B cell (primary cell): ENCODE results near the gene ETS1.

Experiments
- EZH2 ChIP-seq: IDR thresholded peaks from 2 replicates; pipeline ENCODE4 v1.6.1; 2012; ENCODE audit warnings: borderline replicate concordance, low read depth, mild to moderate bottlenecking, moderate library complexity, low read length; ENCODE audit not compliant: insufficient read depth, poor library complexity, severe bottlenecking
- TF ChIP-seq, protein P1 (sequence below): fragments of 200-600 bp; IDR thresholded peaks from one replicate; pipeline ENCODE4 v1.8.0; 2022; ENCODE audit warnings: antibody characterized with exemption, mild to moderate bottlenecking

DNA sequence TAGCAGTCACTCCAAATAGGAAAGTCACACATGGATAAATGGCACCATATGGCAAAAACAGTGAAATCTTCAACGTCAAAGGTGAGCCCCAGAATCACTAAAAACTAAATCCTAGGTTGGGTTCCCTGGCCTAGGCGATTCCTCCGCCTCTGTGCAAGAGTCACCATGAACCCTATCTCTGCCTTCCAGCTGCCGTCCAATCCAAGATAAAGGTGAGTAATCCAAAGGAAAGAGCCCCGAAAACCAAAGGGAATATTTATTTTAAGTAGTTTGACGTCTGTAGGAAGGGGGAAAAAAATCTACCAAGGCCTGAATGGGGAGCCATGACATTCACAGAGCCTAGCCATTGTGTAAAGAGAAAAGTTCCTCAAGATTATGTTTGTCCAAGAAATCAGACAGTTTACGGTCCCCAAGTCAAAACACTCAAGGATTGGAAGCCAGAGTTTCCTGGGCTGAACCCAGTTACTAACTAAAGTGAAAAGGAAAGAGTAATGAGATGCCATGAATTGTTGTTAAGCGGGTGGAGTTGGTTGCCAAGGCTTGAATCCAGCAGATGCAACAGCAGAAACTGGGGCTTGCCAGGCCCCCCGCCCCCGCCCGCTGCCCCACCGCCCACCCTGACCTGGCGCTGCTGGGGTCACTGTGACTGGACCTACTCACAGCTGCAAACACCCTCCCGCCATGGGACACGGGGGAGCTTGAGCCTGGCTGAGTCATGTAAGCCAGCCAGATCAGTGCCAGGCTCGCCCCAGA, 39.7 kb upstream of the ETS1 start:
- TF ChIP-seq, protein P1, sequence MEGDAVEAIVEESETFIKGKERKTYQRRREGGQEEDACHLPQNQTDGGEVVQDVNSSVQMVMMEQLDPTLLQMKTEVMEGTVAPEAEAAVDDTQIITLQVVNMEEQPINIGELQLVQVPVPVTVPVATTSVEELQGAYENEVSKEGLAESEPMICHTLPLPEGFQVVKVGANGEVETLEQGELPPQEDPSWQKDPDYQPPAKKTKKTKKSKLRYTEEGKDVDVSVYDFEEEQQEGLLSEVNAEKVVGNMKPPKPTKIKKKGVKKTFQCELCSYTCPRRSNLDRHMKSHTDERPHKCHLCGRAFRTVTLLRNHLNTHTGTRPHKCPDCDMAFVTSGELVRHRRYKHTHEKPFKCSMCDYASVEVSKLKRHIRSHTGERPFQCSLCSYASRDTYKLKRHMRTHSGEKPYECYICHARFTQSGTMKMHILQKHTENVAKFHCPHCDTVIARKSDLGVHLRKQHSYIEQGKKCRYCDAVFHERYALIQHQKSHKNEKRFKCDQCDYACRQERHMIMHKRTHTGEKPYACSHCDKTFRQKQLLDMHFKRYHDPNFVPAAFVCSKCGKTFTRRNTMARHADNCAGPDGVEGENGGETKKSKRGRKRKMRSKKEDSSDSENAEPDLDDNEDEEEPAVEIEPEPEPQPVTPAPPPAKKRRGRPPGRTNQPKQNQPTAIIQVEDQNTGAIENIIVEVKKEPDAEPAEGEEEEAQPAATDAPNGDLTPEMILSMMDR = no peak
- no peak for TF ChIP-seq EZH2
